ENCODE data around the gene SLC5A10. TPM values are rescaled to one million over a fixed set of nuclear protein-coding genes. Genes with fewer than 3 reads are reported as not detected.

SLC5A10 gene
- total RNA-seq, 4 donors from 2014 or later = 0.31 to 1.5 (median 0.94) TPM

DNA sequence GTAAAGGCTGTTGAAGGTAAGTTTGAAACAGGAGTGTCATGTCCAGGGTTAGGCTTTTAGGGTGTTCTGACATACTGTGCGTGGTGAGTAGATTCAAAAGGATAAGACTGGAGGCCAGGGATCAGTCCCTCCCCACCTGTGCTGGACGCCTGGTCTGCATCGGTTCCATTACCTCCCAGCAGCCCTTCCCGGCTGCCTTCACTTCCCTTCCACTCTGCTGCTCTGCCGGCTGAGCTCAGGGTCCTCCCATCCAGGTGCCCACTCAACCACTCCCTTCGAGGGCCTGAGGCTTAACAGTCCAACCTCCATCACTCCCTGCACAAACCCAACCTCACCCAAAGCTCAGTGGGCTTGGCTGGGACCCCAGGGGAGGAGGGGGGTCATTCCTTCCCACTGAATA lies 4.1 kb upstream of the SLC5A10 start:
- DNase-seq (ENCODE audit: low spot score in 2 of 2) = no peak
- peaks cover 16% of the 10 kb centered on the region for H3K27me3 ChIP-seq
- H3K9me3 ChIP-seq = no peaks in the 10 kb centered on the region
- 71% methylated on average over 6 of the region's 6 CpGs for WGBS
- TF ChIP-seq POLR2AphosphoS5 (IDR thresholded peaks at IDR 0.05) (no peak), EP300 (IDR thresholded peaks at IDR 0.05) (no peak), POLR2A (IDR thresholded peaks at IDR 0.05) (no peak)
- TF ChIP-seq, protein P1, sequence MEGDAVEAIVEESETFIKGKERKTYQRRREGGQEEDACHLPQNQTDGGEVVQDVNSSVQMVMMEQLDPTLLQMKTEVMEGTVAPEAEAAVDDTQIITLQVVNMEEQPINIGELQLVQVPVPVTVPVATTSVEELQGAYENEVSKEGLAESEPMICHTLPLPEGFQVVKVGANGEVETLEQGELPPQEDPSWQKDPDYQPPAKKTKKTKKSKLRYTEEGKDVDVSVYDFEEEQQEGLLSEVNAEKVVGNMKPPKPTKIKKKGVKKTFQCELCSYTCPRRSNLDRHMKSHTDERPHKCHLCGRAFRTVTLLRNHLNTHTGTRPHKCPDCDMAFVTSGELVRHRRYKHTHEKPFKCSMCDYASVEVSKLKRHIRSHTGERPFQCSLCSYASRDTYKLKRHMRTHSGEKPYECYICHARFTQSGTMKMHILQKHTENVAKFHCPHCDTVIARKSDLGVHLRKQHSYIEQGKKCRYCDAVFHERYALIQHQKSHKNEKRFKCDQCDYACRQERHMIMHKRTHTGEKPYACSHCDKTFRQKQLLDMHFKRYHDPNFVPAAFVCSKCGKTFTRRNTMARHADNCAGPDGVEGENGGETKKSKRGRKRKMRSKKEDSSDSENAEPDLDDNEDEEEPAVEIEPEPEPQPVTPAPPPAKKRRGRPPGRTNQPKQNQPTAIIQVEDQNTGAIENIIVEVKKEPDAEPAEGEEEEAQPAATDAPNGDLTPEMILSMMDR (IDR thresholded peaks at IDR 0.05) = no peak
- no peak overlapping the region for H3K27ac ChIP-seq
- H3K4me3 ChIP-seq = no peak overlapping the region
- no peaks in the 10 kb centered on the region for H3K36me3 ChIP-seq
- H3K4me1 ChIP-seq = peaks cover 14% of the 10 kb centered on the region

GRCh38 chr17:18948476-18949006 lies 3.4 kb upstream of the SLC5A10 start:
- H3K36me3 ChIP-seq = no peaks in the 10 kb centered on the region
- H3K27ac ChIP-seq = no peak overlapping the region
- 92% methylated on average over 8 of the region's 8 CpGs for WGBS
- no peak overlapping the region for H3K4me3 ChIP-seq
- no peaks in the 10 kb centered on the region for H3K9me3 ChIP-seq
- peaks cover 14% of the 10 kb centered on the region for H3K4me1 ChIP-seq
- no peak for DNase-seq (ENCODE audit: low spot score in 2 of 2)
- TF ChIP-seq, protein P1 (IDR thresholded peaks at IDR 0.05) = no peak
- TF ChIP-seq POLR2AphosphoS5 (IDR thresholded peaks at IDR 0.05) (no peak), POLR2A (IDR thresholded peaks at IDR 0.05) (no peak), EP300 (IDR thresholded peaks at IDR 0.05) (no peak)
- peaks cover 16% of the 10 kb centered on the region for H3K27me3 ChIP-seq

DNA sequence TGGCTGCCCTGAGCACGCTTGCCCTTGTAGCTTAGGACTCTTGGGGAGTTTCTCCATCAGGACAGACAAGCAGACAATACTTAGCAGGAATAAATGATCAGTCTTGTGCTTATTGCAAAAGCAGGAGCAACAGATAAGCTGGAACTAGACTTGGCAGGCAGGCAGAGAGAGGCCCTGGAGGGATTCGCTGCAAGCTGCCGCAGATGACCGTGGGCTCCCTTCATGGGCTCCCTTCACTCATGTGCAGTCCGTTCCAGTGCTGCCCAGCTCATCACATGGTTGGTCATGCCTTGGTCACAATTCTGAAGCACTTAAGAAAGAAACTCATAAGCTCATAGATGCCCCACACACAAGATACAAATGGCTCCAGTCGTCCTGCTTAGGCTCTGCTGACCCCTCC lies 2.4 kb upstream of the SLC5A10 start:
- no peak overlapping the region for H3K4me3 ChIP-seq
- 63% methylated on average over 6 of the region's 6 CpGs for WGBS
- no peaks in the 10 kb centered on the region for H3K36me3 ChIP-seq
- TF ChIP-seq EP300 (IDR thresholded peaks at IDR 0.05) = no peak
- TF ChIP-seq, protein P1 (IDR thresholded peaks at IDR 0.05) = no peak
- no peak for TF ChIP-seq POLR2A (IDR thresholded peaks at IDR 0.05)
- no peak for TF ChIP-seq POLR2AphosphoS5 (IDR thresholded peaks at IDR 0.05)
- no peaks in the 10 kb centered on the region for H3K9me3 ChIP-seq
- H3K27me3 ChIP-seq = peaks cover 16% of the 10 kb centered on the region
- peaks cover 14% of the 10 kb centered on the region for H3K4me1 ChIP-seq
- no peak for DNase-seq (ENCODE audit: low spot score in 2 of 2)
- H3K27ac ChIP-seq = no peak overlapping the region

- 64% methylated on average over 4 of the region's 4 CpGs for WGBS
- Histone ChIP-seq H3K4me1 (peaks cover 14% of the 10 kb centered on the region), H3K4me3 (no peak overlapping the region), H3K9me3 (no peaks in the 10 kb centered on the region), H3K36me3 (no peaks in the 10 kb centered on the region), H3K27ac (no peak overlapping the region), H3K27me3 (peaks cover 16% of the 10 kb centered on the region)
- TF ChIP-seq EP300 (IDR thresholded peaks at IDR 0.05) (no peak), POLR2AphosphoS5 (IDR thresholded peaks at IDR 0.05) (no peak), POLR2A (IDR thresholded peaks at IDR 0.05) (no peak)
- TF ChIP-seq, protein P1 (IDR thresholded peaks at IDR 0.05) = no peak
- DNase-seq (ENCODE audit: low spot score in 2 of 2) = no peak
These were observed 1.6 kb upstream of the SLC5A10 start for GRCh38 chr17:18950346-18950745.

- no peak for DNase-seq (ENCODE audit: low spot score in 2 of 2)
- Histone ChIP-seq H3K36me3 (no peaks in the 10 kb centered on the region), H3K4me1 (peaks cover 14% of the 10 kb centered on the region), H3K9me3 (no peaks in the 10 kb centered on the region), H3K4me3 (no peak overlapping the region), H3K27ac (no peak overlapping the region), H3K27me3 (peaks cover 12% of the 10 kb centered on the region)
- no peak for TF ChIP-seq POLR2A (IDR thresholded peaks at IDR 0.05)
- TF ChIP-seq, protein P1 (IDR thresholded peaks at IDR 0.05) = no peak
- no peak for TF ChIP-seq POLR2AphosphoS5 (IDR thresholded peaks at IDR 0.05)
- TF ChIP-seq EP300 (IDR thresholded peaks at IDR 0.05) = no peak
- WGBS = 82% methylated on average over 22 of the region's 34 CpGs
These were observed 740 bp upstream of the SLC5A10 start for GRCh38 chr17:18950944-18951905.
